Measurements from ENCODE around the gene MRPL58.
"Not testable (repeated sequence)": the region's sequence is repeated elsewhere in the genome, so short reads cannot be mapped to it uniquely, and the experiment has no call there.

The MRPL58 gene
- 10.0 to 44.5 (median 20.6) reads per million in 3 experiments for total RNA-seq

- peak; percentile 71 for DNase-seq
Observed at GRCh38 chr17:75012346-75013091, at the start of gene MRPL58. Gene MRPL58, plus strand, starts transcription at chr17:75012670. Its CDS starts 17 bp downstream, at chr17:75012687.

GRCh38 chr17:74963656-74964055, 48.8 kb upstream of the MRPL58 start:
- DNase-seq, result no peak

- no peak for DNase-seq
Observed at GRCh38 chr17:74964246-74964761, 48.2 kb upstream of the MRPL58 start.

GRCh38 chr17:74964988-74965622, 47.4 kb upstream of the MRPL58 start:
- DNase-seq, result no peak

GRCh38 chr17:74968361-74968780, 44.1 kb upstream of the MRPL58 start:
- DNase-seq, result no peak

- not testable (repeated sequence) for DNase-seq
Observed at GRCh38 chr17:74969501-74969900, 43.0 kb upstream of the MRPL58 start.

- no peak for DNase-seq
Observed at GRCh38 chr17:74970395-74970794, 42.1 kb upstream of the MRPL58 start.

GRCh38 chr17:74971069-74971841, 41.2 kb upstream of the MRPL58 start:
- DNase-seq, result no peak

- no peak for DNase-seq
Observed at GRCh38 chr17:74971842-74972106, 40.7 kb upstream of the MRPL58 start.

- DNase-seq, result peak; percentile 64
Observed at GRCh38 chr17:74972107-74972972, 40.1 kb upstream of the MRPL58 start, which contains the start of gene HID1. Gene HID1, minus strand, starts transcription at chr17:74972759. Its CDS starts 103 bp downstream, at chr17:74972656.

- DNase-seq, result no peak
Observed at GRCh38 chr17:74972973-74973328, 39.5 kb upstream of the MRPL58 start.

GRCh38 chr17:74975943-74976342, 36.5 kb upstream of the MRPL58 start:
- no peak for DNase-seq

- no peak for DNase-seq
Observed at GRCh38 chr17:74977802-74978201, 34.7 kb upstream of the MRPL58 start.

- DNase-seq, result no peak
Observed at GRCh38 chr17:74978240-74978639, 34.2 kb upstream of the MRPL58 start.

GRCh38 chr17:74979408-74980146, 32.9 kb upstream of the MRPL58 start:
- DNase-seq, result no peak

GRCh38 chr17:74981318-74981978, 31.0 kb upstream of the MRPL58 start:
- DNase-seq, result no peak

- DNase-seq, result peak; percentile 87
Observed at GRCh38 chr17:74981979-74982662, 30.3 kb upstream of the MRPL58 start.

- DNase-seq, result not testable (repeated sequence)
Observed at GRCh38 chr17:74982663-74983313, 29.7 kb upstream of the MRPL58 start.

- DNase-seq, result no peak
Observed at GRCh38 chr17:74986206-74986576, 26.3 kb upstream of the MRPL58 start.

GRCh38 chr17:74987418-74987908, 25.0 kb upstream of the MRPL58 start, which contains the start of gene CDR2L:
Gene CDR2L, plus strand, starts transcription at chr17:74987632. Its CDS starts 412 bp downstream, at chr17:74988044.
- DNase-seq, result peak; percentile 86
